Measurements from ENCODE around the gene NRAP. TPM values are rescaled to one million over a fixed set of nuclear protein-coding genes. Genes with fewer than 3 reads are reported as not detected.

The NRAP gene
- total and polyA plus RNA-seq, 10 of the 15 experiments (the other 5 are each of a cell fraction or from before 2014, with no cell fraction given): not detected

GRCh38 chr10:113613427-113613826, 50.4 kb downstream of the NRAP start (continued):
- TF ChIP-seq FOS (IDR thresholded peaks at IDR 0.05; ENCODE audit: borderline replicate concordance, extremely low read depth, insufficient read length): no peak
- no peak for TF ChIP-seq EP300 (IDR thresholded peaks at IDR 0.05; ENCODE audit: borderline replicate concordance in 1 of 2, control insufficient read depth in 1 of 2, low read depth in 2 of 2, low read length in 2 of 2)
- TF ChIP-seq HSF1 (IDR thresholded peaks at IDR 0.05; ENCODE audit: low read depth, low read length): no peak

- RAD21 ChIA-PET (ENCODE audit: unreplicated experiment): no interaction called here
- no peaks in the 10 kb centered on the region for H3K9me3 ChIP-seq (replicated peaks; ENCODE audit: control insufficient read depth, insufficient read depth, low read length)
- no peaks in the 10 kb centered on the region for H3K79me2 ChIP-seq (ENCODE audit: control insufficient read depth, insufficient read depth, low read length)
- no peak for ATAC-seq
- H3K4me2 ChIP-seq (ENCODE audit: control insufficient read depth, insufficient read depth): no peak overlapping the region
- H3K4me3 ChIP-seq: no peak overlapping the region
- DNase-seq (ENCODE audit: low read depth, low spot score): no peak
- FAIRE-seq: no peak
- no peaks in the 10 kb centered on the region for H3K36me3 ChIP-seq (ENCODE audit: control insufficient read depth in 2 of 2, insufficient read depth in 2 of 2, low read length in 1 of 2)
- no peaks in the 10 kb centered on the region for H3K4me1 ChIP-seq (ENCODE audit: control insufficient read depth, insufficient read depth, low read length)
- CTCF ChIA-PET: no interaction called here
- 72% methylated on average over 3 of the region's 3 CpGs for WGBS (ENCODE audit: insufficient coverage, insufficient replicate concordance, low lambda C conversion rate, missing lambda C conversion rate)
- H3K9ac ChIP-seq (ENCODE audit: control insufficient read depth, insufficient read depth, low read length): no peak overlapping the region
- no peak overlapping the region for H2AFZ ChIP-seq (ENCODE audit: control insufficient read depth, low read depth, low read length)
- POLR2A ChIA-PET: no interaction called here
- no TSS peak for BruUV-seq (replicated peaks)
- no peaks in the 10 kb centered on the region for H4K20me1 ChIP-seq (ENCODE audit: control insufficient read depth, insufficient read depth)
- H3K27me3 ChIP-seq (replicated peaks in 1 of 2; ENCODE audit: control insufficient read depth in 2 of 2, insufficient read depth in 2 of 2, low read length in 1 of 2): no peaks in the 10 kb centered on the region; a peak in 4 of 4 replicates
- intact Hi-C loops (cut with micrococcal nuclease; ENCODE audit: unreplicated experiment): no loop called here
- SMC1A ChIA-PET (ENCODE audit: uncharacterized antibody, unreplicated experiment): no interaction called here
- H3K27ac ChIP-seq (ENCODE audit: control insufficient read depth, insufficient read depth): no peak overlapping the region
- in situ Hi-C loops (cut with MboI): no loop called here
- TF ChIP-seq EP300 (IDR thresholded peaks at IDR 0.05; ENCODE audit: borderline replicate concordance in 1 of 2, control insufficient read depth in 1 of 2, low read depth in 2 of 2, low read length in 2 of 2) (no peak), MTA3 (IDR thresholded peaks at IDR 0.05; ENCODE audit: borderline replicate concordance, low read length) (no peak), USF2 (IDR thresholded peaks at IDR 0.05; ENCODE audit: borderline replicate concordance, low read depth, low read length) (no peak), TBL1XR1 (IDR thresholded peaks at IDR 0.05; ENCODE audit: low read depth, low read length) (no peak), ATF7 (IDR thresholded peaks at IDR 0.05; ENCODE audit: low read depth) (no peak), ELK1 (IDR thresholded peaks at IDR 0.05; ENCODE audit: low read depth, low read length) (no peak), PKNOX1 (IDR thresholded peaks at IDR 0.05) (no peak), ATF3 (IDR thresholded peaks at IDR 0.05; ENCODE audit: borderline replicate concordance, extremely low read depth, low read depth, low read length) (no peak), SMAD1 (IDR thresholded peaks at IDR 0.05; ENCODE audit: low read depth, partially characterized antibody) (no peak), SMAD5 (IDR thresholded peaks at IDR 0.05; ENCODE audit: low read depth) (no peak), SRF (IDR thresholded peaks at IDR 0.05; ENCODE audit: low read depth in 2 of 2, low read length in 2 of 2) (no peak), FOXK2 (IDR thresholded peaks at IDR 0.05) (no peak), RAD51 (IDR thresholded peaks at IDR 0.05) (no peak)
Observed at GRCh38 chr10:113612154-113612553, 51.7 kb downstream of the NRAP start.

All from GM12878 (cell line).